ENCODE data around the gene LONP2. TPM values are rescaled to one million over a fixed set of nuclear protein-coding genes. Genes with fewer than 3 reads are reported as not detected.
A peak's percentile ranks its signal among the peaks of the same experiment; 100 is the strongest.
"Not testable (repeated sequence)": the region's sequence is repeated elsewhere in the genome, so short reads cannot be mapped to it uniquely, and the experiment has no call there.

Gene LONP2
- total and polyA plus RNA-seq, 7 experiments from 2014 or later = 37.8 to 124 (median 81.5) TPM

DNA sequence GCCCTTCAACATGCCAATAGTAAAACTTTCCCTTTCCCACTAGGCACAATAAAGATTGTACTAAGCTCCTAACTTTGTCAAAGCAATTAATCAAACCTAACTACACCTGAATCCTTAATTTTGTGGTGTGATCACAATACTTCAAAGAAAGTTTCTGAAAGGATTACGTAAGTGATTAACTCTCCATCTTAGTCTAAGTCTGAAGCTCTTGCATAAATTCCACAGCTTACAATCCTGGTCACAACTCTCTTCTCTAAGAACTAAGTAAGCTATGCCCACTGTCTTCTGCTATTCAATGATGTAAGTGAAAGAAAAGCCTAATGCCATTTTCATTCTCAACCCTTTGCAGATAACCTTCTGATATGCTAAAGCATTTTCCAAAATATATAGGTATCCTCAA, 125.7 kb downstream of the LONP2 start:
- intact Hi-C loops (cut with micrococcal nuclease) = loop anchor here (5.0 to 10.0 kb wide), 4 partner anchors 122 to 1397 kb away; partner anchors contain the start of genes DNAJA2 (in 2 of the 2), ABCC11 (in 1 of the 2), ITFG1 (in 1 of the 2) and NETO2 (in 1 of the 2)
- Histone ChIP-seq H3K9me3 (ENCODE audit: control insufficient read depth in 2 of 3, low read length in 3 of 3) (no peaks in the 10 kb centered on the region), H3K4me1 (ENCODE audit: control insufficient read depth in 2 of 2, insufficient read depth in 2 of 2, low read length in 2 of 2) (peaks cover 14 to 15% of the 10 kb centered on the region in 2 donors), H3K36me3 (ENCODE audit: control insufficient read depth in 2 of 3, insufficient read depth in 3 of 3, low read length in 3 of 3) (no peaks in the 10 kb centered on the region), H3K4me3 (ENCODE audit: low read length) (no peak overlapping the region), H3K27me3 (ENCODE audit: control insufficient read depth in 2 of 2, insufficient read depth in 2 of 2, low read length in 2 of 2) (no peaks in the 10 kb centered on the region), H3K27ac (ENCODE audit: low read depth, low read length) (no peak overlapping the region)
- ChIA-PET POLR2A (interaction anchor here (0.6 to 1.6 kb wide), 4 partner anchors 9 to 16 kb away, joined by 3 to 5 read pairs (median 4); partner anchors contain the start of gene SIAH1), CTCF (interaction anchor here (1.3 kb wide), 1 partner anchor 253 kb away, joined by 4 read pairs; no protein-coding TSS in a partner anchor)
- H3K36me3 Mint-ChIP-seq = no peaks in the 10 kb centered on the region
- H3K27ac Mint-ChIP-seq = peak overlapping the region in 2 of 9 donors; percentile 12 to 36
- ATAC-seq (no peak), DNase-seq (no peak)
- H3K4me3 Mint-ChIP-seq = peak overlapping the region in 1 of 10 donors; percentile 4
- no peaks in the 10 kb centered on the region for H3K27me3 Mint-ChIP-seq
- H3K4me1 Mint-ChIP-seq = peaks cover 23 to 62% (median 54%) of the 10 kb centered on the region in 7 donors
- H3K9me3 Mint-ChIP-seq = no peaks in the 10 kb centered on the region

- ChIA-PET CTCF (interaction anchor here (0.6 to 1.3 kb wide), 2 partner anchors 17 to 253 kb away, joined by 4 to 5 read pairs; no protein-coding TSS in a partner anchor), POLR2A (interaction anchor here (0.6 to 1.6 kb wide), 3 partner anchors 11 to 267 kb away, joined by 3 to 5 read pairs (median 3); no protein-coding TSS in a partner anchor)
- no peak for DNase-seq
- no peak for ATAC-seq
- no peaks in the 10 kb centered on the region for H3K9me3 Mint-ChIP-seq
- Histone ChIP-seq H3K4me3 (ENCODE audit: low read length) (no peak overlapping the region), H3K27ac (ENCODE audit: low read depth, low read length) (no peak overlapping the region), H3K9me3 (ENCODE audit: control insufficient read depth in 2 of 3, low read length in 3 of 3) (no peaks in the 10 kb centered on the region), H3K4me1 (ENCODE audit: control insufficient read depth in 2 of 2, insufficient read depth in 2 of 2, low read length in 2 of 2) (peaks cover 12 to 15% of the 10 kb centered on the region in 2 donors), H3K27me3 (ENCODE audit: control insufficient read depth in 2 of 2, insufficient read depth in 2 of 2, low read length in 2 of 2) (no peaks in the 10 kb centered on the region), H3K36me3 (ENCODE audit: control insufficient read depth in 2 of 3, insufficient read depth in 3 of 3, low read length in 3 of 3) (no peaks in the 10 kb centered on the region)
- peak overlapping the region in 1 of 9 donors; percentile 12 for H3K27ac Mint-ChIP-seq
- H3K27me3 Mint-ChIP-seq = no peaks in the 10 kb centered on the region
- no peaks in the 10 kb centered on the region for H3K36me3 Mint-ChIP-seq
- peaks cover 20 to 57% (median 49%) of the 10 kb centered on the region in 7 donors for H3K4me1 Mint-ChIP-seq
- peak overlapping the region in 1 of 10 donors; percentile 4 for H3K4me3 Mint-ChIP-seq
- intact Hi-C loops (cut with micrococcal nuclease) = no loop called here
These were observed 126.1 kb downstream of the LONP2 start for GRCh38 chr16:48370229-48370628.

GRCh38 chr16:48370668-48371392, 126.7 kb downstream of the LONP2 start:
- peaks cover 8 to 11% of the 10 kb centered on the region in 2 donors for H3K4me1 ChIP-seq (ENCODE audit: control insufficient read depth in 2 of 2, insufficient read depth in 2 of 2, low read length in 2 of 2)
- H3K27ac ChIP-seq (ENCODE audit: low read depth, low read length); H3K27me3 Mint-ChIP-seq; H3K36me3 Mint-ChIP-seq; ATAC-seq; H3K27ac Mint-ChIP-seq; H3K4me3 Mint-ChIP-seq; H3K4me3 ChIP-seq (ENCODE audit: low read length); H3K27me3 ChIP-seq (ENCODE audit: control insufficient read depth in 2 of 2, insufficient read depth in 2 of 2, low read length in 2 of 2); H3K9me3 Mint-ChIP-seq; H3K9me3 ChIP-seq (ENCODE audit: control insufficient read depth in 2 of 3, low read length in 3 of 3); H3K36me3 ChIP-seq (ENCODE audit: control insufficient read depth in 2 of 3, insufficient read depth in 3 of 3, low read length in 3 of 3); intact Hi-C loops (cut with micrococcal nuclease); DNase-seq: not testable (repeated sequence)
- peaks cover 19 to 52% (median 44%) of the 10 kb centered on the region in 7 donors for H3K4me1 Mint-ChIP-seq
- ChIA-PET POLR2A (interaction anchor here (0.6 kb wide), 1 partner anchor 267 kb away, joined by 3 read pairs; no protein-coding TSS in a partner anchor), CTCF (interaction anchor here (0.6 to 0.8 kb wide), 2 partner anchors 18 to 252 kb away, joined by 3 to 5 read pairs; no protein-coding TSS in a partner anchor)

DNA sequence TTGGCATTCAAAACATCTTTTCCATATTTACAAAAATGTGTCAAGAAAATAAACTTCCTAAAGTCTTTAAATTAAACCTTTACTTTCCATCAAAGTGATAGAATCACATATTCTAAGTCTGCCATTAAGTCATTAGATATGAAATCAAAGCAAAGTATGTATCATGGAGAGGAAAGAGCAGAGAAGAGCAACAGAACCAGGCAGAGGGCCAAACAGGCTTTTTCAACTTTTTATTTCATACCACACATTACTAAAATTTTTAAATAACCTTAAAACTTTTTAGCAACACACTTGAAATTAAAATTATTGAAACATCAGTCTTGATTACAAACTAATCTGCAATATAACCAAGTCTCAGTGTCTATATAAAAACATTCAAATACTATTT, 127.3 kb downstream of the LONP2 start:
- CTCF ChIA-PET = interaction anchor here (0.8 to 1.9 kb wide), 2 partner anchors 17 to 252 kb away, joined by 3 to 4 read pairs; no protein-coding TSS in a partner anchor
- no peaks in the 10 kb centered on the region for H3K9me3 Mint-ChIP-seq

GRCh38 chr16:48372744-48373143, 128.6 kb downstream of the LONP2 start:
- ChIA-PET POLR2A (interaction anchor here (1.2 kb wide), 1 partner anchor 11 kb away, joined by 3 read pairs; no protein-coding TSS in a partner anchor), CTCF (interaction anchor here (1.9 kb wide), 1 partner anchor 18 kb away, joined by 4 read pairs; no protein-coding TSS in a partner anchor)
- intact Hi-C loops (cut with micrococcal nuclease) = no loop called here
- no peaks in the 10 kb centered on the region for H3K27me3 ChIP-seq (ENCODE audit: control insufficient read depth in 2 of 2, insufficient read depth in 2 of 2, low read length in 2 of 2)
- Mint-ChIP-seq H3K27me3 (no peaks in the 10 kb centered on the region), H3K4me3 (no peak overlapping the region), H3K4me1 (peaks cover 16 to 44% (median 37%) of the 10 kb centered on the region in 7 donors), H3K27ac (no peak overlapping the region), H3K9me3 (no peaks in the 10 kb centered on the region), H3K36me3 (no peaks in the 10 kb centered on the region)
- ATAC-seq = no peak
- DNase-seq = no peak
- H3K36me3 ChIP-seq (ENCODE audit: control insufficient read depth in 2 of 3, insufficient read depth in 3 of 3, low read length in 3 of 3) = no peaks in the 10 kb centered on the region
- H3K4me3 ChIP-seq (ENCODE audit: low read length) = no peak overlapping the region
- no peaks in the 10 kb centered on the region for H3K9me3 ChIP-seq (ENCODE audit: control insufficient read depth in 2 of 3, low read length in 3 of 3)
- H3K27ac ChIP-seq (ENCODE audit: low read depth, low read length) = no peak overlapping the region
- no peaks in the 10 kb centered on the region for H3K4me1 ChIP-seq (ENCODE audit: control insufficient read depth in 2 of 2, insufficient read depth in 2 of 2, low read length in 2 of 2)

More for the DNA sequence above, 127.3 kb downstream of the LONP2 start:
- no peak for DNase-seq
- peaks cover 19 to 48% (median 40%) of the 10 kb centered on the region in 7 donors for H3K4me1 Mint-ChIP-seq
- no peak overlapping the region for H3K4me3 Mint-ChIP-seq
- no peak overlapping the region for H3K4me3 ChIP-seq (ENCODE audit: low read length)
- no peaks in the 10 kb centered on the region for H3K27me3 Mint-ChIP-seq
- no peak for ATAC-seq
- no peak overlapping the region for H3K27ac Mint-ChIP-seq
- no peaks in the 10 kb centered on the region for H3K36me3 Mint-ChIP-seq
- peaks cover 7 to 11% of the 10 kb centered on the region in 2 donors for H3K4me1 ChIP-seq (ENCODE audit: control insufficient read depth in 2 of 2, insufficient read depth in 2 of 2, low read length in 2 of 2)
- no peaks in the 10 kb centered on the region for H3K27me3 ChIP-seq (ENCODE audit: control insufficient read depth in 2 of 2, insufficient read depth in 2 of 2, low read length in 2 of 2)
- H3K36me3 ChIP-seq (ENCODE audit: control insufficient read depth in 2 of 3, insufficient read depth in 3 of 3, low read length in 3 of 3) = no peaks in the 10 kb centered on the region
- no peaks in the 10 kb centered on the region for H3K9me3 ChIP-seq (ENCODE audit: control insufficient read depth in 2 of 3, low read length in 3 of 3)
- POLR2A ChIA-PET = interaction anchor here (1.0 kb wide), 1 partner anchor 13 kb away, joined by 3 read pairs; no protein-coding TSS in a partner anchor
- intact Hi-C loops (cut with micrococcal nuclease) = no loop called here
- H3K27ac ChIP-seq (ENCODE audit: low read depth, low read length) = no peak overlapping the region

DNA sequence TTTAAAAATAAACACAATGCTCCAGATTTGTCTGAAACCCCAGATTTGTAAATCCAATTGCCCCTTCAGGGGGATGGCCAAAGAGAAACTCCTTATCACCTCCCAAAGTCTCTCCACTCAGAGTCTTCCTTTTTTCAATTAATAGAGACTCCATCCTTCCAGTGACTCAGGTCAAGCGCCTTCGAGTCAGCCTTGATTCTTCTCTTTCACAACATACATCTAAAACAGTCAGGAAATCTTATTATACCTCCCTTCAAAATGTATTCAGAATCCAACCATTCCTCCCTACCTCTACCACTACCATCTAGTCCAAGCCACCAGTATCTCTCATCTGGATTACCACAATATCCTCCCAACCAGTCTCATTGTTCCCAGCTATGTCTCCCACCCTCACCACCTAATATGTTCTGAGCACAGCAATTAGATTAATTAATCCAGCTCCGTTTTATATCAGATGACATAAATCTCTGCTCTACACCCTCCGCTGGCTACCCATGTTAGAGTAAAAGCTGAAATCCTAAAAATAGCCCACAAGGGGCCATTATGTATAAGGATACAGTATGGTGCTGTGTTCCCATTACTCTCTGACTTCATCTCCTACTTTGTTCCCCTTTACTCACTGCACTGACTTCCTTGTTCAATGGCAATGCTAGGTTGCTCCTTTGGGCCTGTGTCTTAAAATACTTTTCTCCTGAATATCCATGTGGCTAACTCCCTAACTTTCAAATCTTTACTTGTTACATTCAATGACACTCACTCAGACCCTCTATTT, 129.3 kb downstream of the LONP2 start:
- Mint-ChIP-seq H3K4me1 (peaks cover 17 to 42% (median 37%) of the 10 kb centered on the region in 7 donors), H3K27ac (no peak overlapping the region), H3K9me3 (no peaks in the 10 kb centered on the region), H3K4me3 (no peak overlapping the region), H3K36me3 (no peaks in the 10 kb centered on the region), H3K27me3 (no peaks in the 10 kb centered on the region)
- Histone ChIP-seq H3K27ac (ENCODE audit: low read depth, low read length) (no peak overlapping the region), H3K4me1 (ENCODE audit: control insufficient read depth in 2 of 2, insufficient read depth in 2 of 2, low read length in 2 of 2) (peaks cover 0 to 5% of the 10 kb centered on the region in 2 donors), H3K36me3 (ENCODE audit: control insufficient read depth in 2 of 3, insufficient read depth in 3 of 3, low read length in 3 of 3) (no peaks in the 10 kb centered on the region), H3K27me3 (ENCODE audit: control insufficient read depth in 2 of 2, insufficient read depth in 2 of 2, low read length in 2 of 2) (no peaks in the 10 kb centered on the region), H3K4me3 (ENCODE audit: low read length) (no peak overlapping the region), H3K9me3 (ENCODE audit: control insufficient read depth in 2 of 3, low read length in 3 of 3) (no peaks in the 10 kb centered on the region)
- intact Hi-C loops (cut with micrococcal nuclease) = no loop called here
- POLR2A ChIA-PET = interaction anchor here (0.6 to 1.2 kb wide), 2 partner anchors 10 to 36 kb away, joined by 3 to 6 read pairs; no protein-coding TSS in a partner anchor
- CTCF ChIA-PET = interaction anchor here (1.9 kb wide), 1 partner anchor 19 kb away, joined by 4 read pairs; no protein-coding TSS in a partner anchor
- ATAC-seq = peak; percentile 67
- no peak for DNase-seq

Measured in naive thymus-derived CD4-positive, alpha-beta T cell (primary cell).